Aorta (tissue), 5 donors: ENCODE data around the gene GEMIN7. TPM values are rescaled to one million over a fixed set of nuclear protein-coding genes. Genes with fewer than 3 reads are reported as not detected.

Source experiments
- ATAC-seq: fragments of 200-7000 bp; cut with Tn5 transposase; one replicate; pipeline ENCODE4 v1.9.1; 2022; ENCODE audit warnings: moderate library complexity; ENCODE audit not compliant: low FRiP score
- DNase-seq, 2 donors: peaks; one replicate each; pipeline ENCODE4 v3.0.0-alpha.2; 2020
- H3K27ac ChIP-seq, 2 donors: one replicate each; pipeline ENCODE4 v1.5.1; 2013; ENCODE audit warnings: low read length in 2 of 2, mild to moderate bottlenecking in 2 of 2, moderate library complexity in 2 of 2, control low read depth in 1 of 2, inconsistent platforms in 1 of 2, low read depth in 1 of 2
- H3K27me3 ChIP-seq, 2 donors: one replicate each; pipeline ENCODE4 v1.6.1; 2013; ENCODE audit warnings: control low read depth in 1 of 2, low read length in 1 of 2, mild to moderate bottlenecking in 1 of 2, moderate library complexity in 1 of 2; ENCODE audit not compliant: insufficient read depth in 2 of 2, control insufficient read depth in 1 of 2
- H3K36me3 ChIP-seq, 2 donors: one replicate each; pipeline ENCODE4 v1.6.1; 2013; ENCODE audit warnings: control low read depth in 1 of 2, low read length in 1 of 2, mild to moderate bottlenecking in 1 of 2; ENCODE audit not compliant: insufficient read depth in 2 of 2, control insufficient read depth in 1 of 2
- H3K4me1 ChIP-seq, 2 donors: one replicate each; pipeline ENCODE4 v1.6.1; 2013; ENCODE audit warnings: low read length in 2 of 2, control low read depth in 1 of 2, mild to moderate bottlenecking in 1 of 2, moderate library complexity in 1 of 2; ENCODE audit not compliant: insufficient read depth in 2 of 2, control insufficient read depth in 1 of 2
- H3K4me3 ChIP-seq, 2 donors: one replicate each; pipeline ENCODE4 v1.5.1; 2013; ENCODE audit warnings: low read length in 2 of 2, control low read depth in 1 of 2, mild to moderate bottlenecking in 1 of 2
- H3K9me3 ChIP-seq: one replicate; pipeline ENCODE4 v1.6.1; 2013; ENCODE audit warnings: mild to moderate bottlenecking, low read length; ENCODE audit not compliant: control insufficient read depth
- WGBS, 2 donors: extraction: QIAGEN DNeasy Blood & Tissue Kit; methylation state at CpG; one replicate each; pipeline ENCODE4 v1.1.7; 2013; 5-methylcytosine and 5-hydroxymethylcytosine counted together
- intact Hi-C, 2 donors: fragments of 100-400 bp; cut with DNase I; formaldehyde crosslinking; loops; one replicate each; pipeline versions ENCODE4 v1.14.2 to v1.15.0; 2022
- polyA plus RNA-seq, 2 donors: library from polyadenylated mRNA; stranded (reverse); fragments of 200-250 nt; gene quantifications; one replicate each; pipeline ENCODE4 v1.2.3, GENCODE V29; 2013
- total RNA-seq, 2 donors: library from RNA; stranded (reverse); fragmentation: NEBNext Ultra II Directional; extraction: Animal tissue kit (Norgen Biotek cat#: 25700); gene quantifications; one replicate each; pipeline ENCODE4 v1.2.1, GENCODE V29; 2021
- donor health status: healthy with polysubstance abuse.
- donor health status: Bipolar disorder and iron deficiency.
- donor health status: DM: no; HTN: no; CAD: no.
- donor health status: DM: no; HTN: no; CAD: no.
- donor health status: DM: yes; HTN: yes; CAD: no.

GEMIN7 gene
- total and polyA plus RNA-seq, 4 donors, result 6.4 to 13.5 (median 10.2) TPM

- Histone ChIP-seq H3K27ac (no peak overlapping the region), H3K4me3 (no peak overlapping the region), H3K4me1 (no peaks in the 10 kb centered on the region), H3K9me3 (no peaks in the 10 kb centered on the region), H3K27me3 (no peaks in the 10 kb centered on the region), H3K36me3 (peaks cover 0 to 9% of the 10 kb centered on the region in 2 donors)
- 77 to 78% methylated on average over 5 to 6 of the region's 6 CpGs for WGBS, 2 donors
- DNase-seq (no peak), ATAC-seq (no peak)
- intact Hi-C loops, result no loop called here
Measured at GRCh38 chr19:45041125-45041524, 37.9 kb upstream of the GEMIN7 start.

DNA sequence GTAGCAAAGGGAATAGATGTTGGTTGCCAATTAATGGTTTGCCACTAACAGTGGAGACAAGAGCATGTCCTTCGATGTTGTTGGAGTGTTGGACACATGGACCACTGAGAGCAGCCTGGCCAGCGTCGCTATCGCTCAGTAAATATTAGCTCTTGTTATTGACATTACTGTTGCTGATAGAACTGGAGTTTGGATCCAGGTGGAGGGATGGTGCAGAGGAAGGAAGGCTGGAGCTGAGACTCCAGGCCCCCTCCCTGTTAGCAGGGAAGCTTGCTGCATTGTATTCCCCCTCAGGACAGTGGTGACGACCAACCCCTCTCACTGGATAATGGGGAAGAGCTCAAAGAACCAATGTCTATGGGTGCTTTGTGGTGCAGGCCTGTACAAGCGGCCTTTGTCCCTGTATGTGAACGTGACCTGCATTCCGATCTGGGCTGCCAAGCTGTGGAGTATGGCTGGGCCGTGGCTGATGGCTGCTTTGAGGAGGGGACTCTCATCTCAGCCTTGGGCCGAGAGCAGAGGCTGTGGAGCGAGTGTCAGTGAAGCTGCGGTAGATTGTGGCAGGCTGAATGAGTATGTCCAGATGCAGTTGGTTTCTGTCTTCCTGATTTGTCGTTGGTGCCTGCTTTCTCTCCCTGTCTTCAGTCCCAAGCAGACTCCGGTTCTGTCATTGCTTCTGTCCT lies 33.2 kb upstream of the GEMIN7 start:
- Histone ChIP-seq H3K4me3 (no peak overlapping the region), H3K4me1 (no peaks in the 10 kb centered on the region), H3K27me3 (no peaks in the 10 kb centered on the region), H3K36me3 (peaks cover 0 to 9% of the 10 kb centered on the region in 2 donors), H3K9me3 (no peaks in the 10 kb centered on the region), H3K27ac (no peak overlapping the region)
- WGBS, 2 donors, result 75 to 80% methylated on average over 14 of the region's 14 CpGs
- intact Hi-C loops, result no loop called here
- no peak for DNase-seq
- ATAC-seq, result no peak

DNA sequence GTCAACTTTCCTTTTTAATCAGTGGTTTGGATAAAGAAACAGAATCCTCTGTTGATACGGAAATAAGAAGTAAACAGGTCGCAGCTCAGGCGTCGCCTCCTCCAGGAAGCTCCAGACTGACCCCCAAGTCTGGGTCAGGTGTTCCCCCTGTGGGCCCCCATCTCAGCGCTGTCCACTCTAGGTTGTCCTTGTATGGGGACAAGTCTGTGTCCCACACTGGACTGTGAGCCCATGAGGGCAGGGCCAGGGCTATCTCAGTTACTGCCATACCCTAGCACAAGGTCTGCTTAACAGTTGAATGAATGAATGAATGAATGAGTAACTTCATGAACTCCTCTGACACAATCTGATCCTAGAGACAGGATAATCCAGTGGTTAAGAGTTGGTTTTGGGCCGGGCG lies 32.7 kb upstream of the GEMIN7 start:
- no peak overlapping the region for H3K4me3 ChIP-seq
- no peaks in the 10 kb centered on the region for H3K9me3 ChIP-seq
- H3K27ac ChIP-seq, result no peak overlapping the region
- DNase-seq (no peak), ATAC-seq (no peak)
- intact Hi-C loops, result no loop called here
- peaks cover 0 to 9% of the 10 kb centered on the region in 2 donors for H3K36me3 ChIP-seq
- WGBS, 2 donors, result 87 to 90% methylated on average over 7 of the region's 7 CpGs
- no peaks in the 10 kb centered on the region for H3K4me1 ChIP-seq
- no peaks in the 10 kb centered on the region for H3K27me3 ChIP-seq

GRCh38 chr19:45047188-45047797 lies 31.8 kb upstream of the GEMIN7 start:
- Histone ChIP-seq H3K9me3 (no peaks in the 10 kb centered on the region), H3K4me3 (no peak overlapping the region), H3K4me1 (no peaks in the 10 kb centered on the region), H3K27ac (no peak overlapping the region), H3K27me3 (no peaks in the 10 kb centered on the region), H3K36me3 (peaks cover 0 to 9% of the 10 kb centered on the region in 2 donors)
- ATAC-seq, result no peak
- intact Hi-C loops, result no loop called here
- WGBS, 2 donors, result 72 to 73% methylated on average over 7 of the region's 7 CpGs
- DNase-seq, result no peak

DNA sequence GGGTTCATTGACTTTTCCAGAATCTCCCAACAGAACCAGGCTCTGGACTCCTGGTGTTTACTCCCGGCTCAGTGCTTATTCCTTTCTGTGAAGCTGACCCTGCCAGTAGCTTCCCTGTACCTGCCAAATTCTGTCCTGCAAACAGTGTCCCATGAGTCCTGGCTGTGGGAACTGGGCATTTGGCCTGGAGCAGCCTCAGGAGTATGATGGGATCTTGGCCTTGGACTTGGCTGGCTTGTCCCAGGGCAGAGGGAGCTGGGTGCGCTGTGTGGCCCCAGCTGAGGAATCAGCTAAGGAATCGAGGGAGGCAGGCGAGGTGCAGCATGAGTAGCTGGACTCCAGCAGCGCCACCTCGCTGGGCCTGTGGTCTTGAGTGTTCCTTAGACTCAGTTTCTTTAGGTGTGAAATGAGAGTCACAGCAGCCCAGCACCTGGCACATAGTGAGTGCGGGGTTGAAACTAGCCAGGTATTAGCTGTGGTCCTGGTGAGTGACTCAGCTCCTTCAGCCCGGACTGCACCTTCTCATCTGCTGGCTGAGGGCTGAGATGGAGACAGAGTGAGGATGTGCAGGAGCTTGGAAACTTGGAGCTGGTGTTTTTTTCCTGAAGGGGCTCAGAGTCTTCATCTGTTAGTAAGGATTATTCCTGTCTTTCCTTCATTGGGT lies 29.9 kb upstream of the GEMIN7 start:
- 35 to 41% methylated on average over 8 of the region's 8 CpGs for WGBS, 2 donors
- Histone ChIP-seq H3K27me3 (no peaks in the 10 kb centered on the region), H3K4me3 (no peak overlapping the region), H3K36me3 (peaks cover 2 to 7% of the 10 kb centered on the region in 2 donors), H3K27ac (no peak overlapping the region), H3K4me1 (no peaks in the 10 kb centered on the region), H3K9me3 (no peaks in the 10 kb centered on the region)
- DNase-seq (no peak), ATAC-seq (no peak)
- intact Hi-C loops, result no loop called here

DNA sequence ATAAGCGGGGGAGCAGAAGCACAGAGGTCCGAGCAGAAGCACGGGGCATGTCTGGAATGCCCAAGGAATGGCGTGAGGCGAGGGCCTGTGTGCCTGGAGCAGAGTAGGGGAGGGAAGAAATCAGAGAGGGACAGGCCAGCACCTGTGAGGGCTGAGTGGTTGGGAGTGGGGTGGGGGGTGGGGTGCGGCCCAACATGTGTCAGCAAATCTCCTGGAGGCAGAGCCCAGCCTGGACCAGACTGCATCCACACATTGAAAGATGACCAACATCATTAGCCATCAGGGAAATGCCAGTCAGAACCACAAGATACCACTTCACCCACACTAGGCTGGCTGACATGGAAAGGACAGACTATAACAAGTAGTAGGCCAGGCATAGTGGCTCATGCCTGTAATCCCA lies 29.0 kb upstream of the GEMIN7 start:
- Histone ChIP-seq H3K4me1 (no peaks in the 10 kb centered on the region), H3K9me3 (no peaks in the 10 kb centered on the region), H3K4me3 (no peak overlapping the region), H3K36me3 (peaks cover 4 to 6% of the 10 kb centered on the region in 2 donors), H3K27me3 (no peaks in the 10 kb centered on the region), H3K27ac (no peak overlapping the region)
- ATAC-seq (no peak), DNase-seq (no peak)
- 90% methylated on average over 6 of the region's 6 CpGs for WGBS, 2 donors
- intact Hi-C loops, result no loop called here

GRCh38 chr19:45051929-45052579 lies 27.0 kb upstream of the GEMIN7 start:
- no peak for DNase-seq
- H3K9me3 ChIP-seq, result no peaks in the 10 kb centered on the region
- ATAC-seq, result no peak
- H3K4me3 ChIP-seq, result no peak overlapping the region
- intact Hi-C loops, result no loop called here
- H3K27me3 ChIP-seq, result no peaks in the 10 kb centered on the region
- H3K36me3 ChIP-seq, result peaks cover 7% of the 10 kb centered on the region in 2 donors
- H3K27ac ChIP-seq, result no peak overlapping the region
- H3K4me1 ChIP-seq, result no peaks in the 10 kb centered on the region
- WGBS, 2 donors, result 64 to 66% methylated on average over 9 of the region's 9 CpGs

GRCh38 chr19:45056831-45057230 lies 22.2 kb upstream of the GEMIN7 start:
- no peaks in the 10 kb centered on the region for H3K4me1 ChIP-seq
- no peak overlapping the region for H3K27ac ChIP-seq
- DNase-seq (no peak), ATAC-seq (no peak)
- H3K36me3 ChIP-seq, result peaks cover 7 to 19% of the 10 kb centered on the region in 2 donors
- 88 to 90% methylated on average over 8 of the region's 8 CpGs for WGBS, 2 donors
- no peak overlapping the region for H3K4me3 ChIP-seq
- intact Hi-C loops, result no loop called here
- no peaks in the 10 kb centered on the region for H3K27me3 ChIP-seq
- H3K9me3 ChIP-seq, result no peaks in the 10 kb centered on the region
